IMR-90 (cell line): Measurements from ENCODE around the gene LRRC2.

Source experiments
- CTCF ChIP-seq: conservative IDR thresholded peaks from 2 replicates; pipeline ENCODE4 v1.5.1; 2012; ENCODE audit warnings: mild to moderate bottlenecking, low read depth, low read length, improper control_type of control experiment
- MAZ ChIP-seq: IDR thresholded peaks from 2 replicates; pipeline ENCODE4 v1.6.1; 2012; ENCODE audit warnings: low read depth, mild to moderate bottlenecking, low read length, improper control_type of control experiment, moderate library complexity, borderline replicate concordance
- NFE2L2 ChIP-seq: fragments of 150-350 bp; IDR thresholded peaks from 2 replicates; pipeline ENCODE4 v1.6.1; 2016; ENCODE audit warnings: low read depth, mild to moderate bottlenecking, low read length
- POLR2A ChIP-seq: IDR thresholded peaks from 2 replicates; pipeline ENCODE4 v1.6.1; 2012; ENCODE audit warnings: mild to moderate bottlenecking, low read depth, low read length
- RCOR1 ChIP-seq: IDR thresholded peaks from 2 replicates; pipeline ENCODE4 v1.6.1; 2012; ENCODE audit warnings: mild to moderate bottlenecking, low read length, improper control_type of control experiment; ENCODE audit not compliant: insufficient replicate concordance

- no peak for TF ChIP-seq CTCF
- no peak for TF ChIP-seq POLR2A
- no peak for TF ChIP-seq NFE2L2
- no peak for TF ChIP-seq MAZ
- no peak for TF ChIP-seq RCOR1
Observed at GRCh38 chr3:46504789-46505188, 61.3 kb downstream of the LRRC2 start.
